DND-41 (cell line): ENCODE measurements around the gene CIC.

Experiments
- EZH2 ChIP-seq: IDR thresholded peaks from 3 replicates; pipeline ENCODE4 v1.6.1; 2012; ENCODE audit warnings: borderline replicate concordance, low read depth, mild to moderate bottlenecking, moderate library complexity, low read length, inconsistent platforms; ENCODE audit not compliant: severe bottlenecking
- TF ChIP-seq, protein P1 (sequence below): IDR thresholded peaks from 2 replicates; pipeline ENCODE4 v1.5.1; 2012; ENCODE audit warnings: borderline replicate concordance, low read length, moderate library complexity, mild to moderate bottlenecking; ENCODE audit not compliant: poor library complexity, severe bottlenecking; ENCODE audit errors: extremely low read depth

DNA sequence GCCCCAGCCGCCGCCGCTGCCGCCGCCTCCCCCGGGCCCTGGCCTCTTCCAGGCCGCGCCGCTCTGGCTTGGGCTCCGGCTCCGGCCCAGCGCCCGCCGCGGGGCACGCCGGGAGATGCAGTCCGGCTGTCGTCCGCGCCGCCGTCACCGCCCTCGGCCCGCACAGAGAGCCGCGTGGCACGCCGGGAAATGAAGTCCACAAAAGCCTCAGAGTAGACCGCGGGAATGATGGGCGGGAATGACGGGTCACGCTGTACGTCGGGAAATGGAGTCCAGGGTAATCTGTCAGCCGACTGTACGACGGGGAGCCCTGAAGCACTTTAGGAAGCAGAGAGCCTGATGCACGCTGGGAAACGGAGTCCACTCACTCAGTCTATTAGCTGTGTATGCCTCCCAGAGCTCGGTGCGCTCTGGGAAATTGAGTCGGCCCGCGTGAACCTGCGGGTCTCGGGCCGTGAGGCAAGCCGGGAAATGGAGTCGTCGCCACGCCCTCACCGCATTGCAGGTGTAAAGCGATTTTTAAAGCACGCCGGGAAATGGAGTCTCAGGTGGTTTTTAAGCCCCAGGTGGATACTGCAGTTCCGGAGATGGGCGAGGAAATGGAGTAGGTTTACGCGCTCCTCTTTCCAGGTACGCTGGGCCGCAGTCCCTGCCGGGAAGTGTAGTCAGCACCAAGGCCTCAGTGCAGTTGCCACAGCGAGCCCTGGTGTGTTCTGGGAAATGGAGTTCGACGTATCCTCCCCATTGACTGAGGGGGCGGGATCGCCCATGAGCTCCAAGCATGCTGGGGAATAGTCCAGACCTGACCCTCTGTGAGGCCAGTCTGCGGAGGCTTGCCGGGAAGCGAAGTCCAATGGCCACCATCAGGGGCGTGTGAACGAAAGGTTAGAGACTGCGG, 26.3 kb upstream of the CIC start, which contains the start of gene GSK3A:
- TF ChIP-seq, protein P1, sequence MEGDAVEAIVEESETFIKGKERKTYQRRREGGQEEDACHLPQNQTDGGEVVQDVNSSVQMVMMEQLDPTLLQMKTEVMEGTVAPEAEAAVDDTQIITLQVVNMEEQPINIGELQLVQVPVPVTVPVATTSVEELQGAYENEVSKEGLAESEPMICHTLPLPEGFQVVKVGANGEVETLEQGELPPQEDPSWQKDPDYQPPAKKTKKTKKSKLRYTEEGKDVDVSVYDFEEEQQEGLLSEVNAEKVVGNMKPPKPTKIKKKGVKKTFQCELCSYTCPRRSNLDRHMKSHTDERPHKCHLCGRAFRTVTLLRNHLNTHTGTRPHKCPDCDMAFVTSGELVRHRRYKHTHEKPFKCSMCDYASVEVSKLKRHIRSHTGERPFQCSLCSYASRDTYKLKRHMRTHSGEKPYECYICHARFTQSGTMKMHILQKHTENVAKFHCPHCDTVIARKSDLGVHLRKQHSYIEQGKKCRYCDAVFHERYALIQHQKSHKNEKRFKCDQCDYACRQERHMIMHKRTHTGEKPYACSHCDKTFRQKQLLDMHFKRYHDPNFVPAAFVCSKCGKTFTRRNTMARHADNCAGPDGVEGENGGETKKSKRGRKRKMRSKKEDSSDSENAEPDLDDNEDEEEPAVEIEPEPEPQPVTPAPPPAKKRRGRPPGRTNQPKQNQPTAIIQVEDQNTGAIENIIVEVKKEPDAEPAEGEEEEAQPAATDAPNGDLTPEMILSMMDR, result no peak
- no peak for TF ChIP-seq EZH2
